ENCODE data around the gene RNF220.

RNF220 gene

GRCh38 chr1:44606701-44607281, 201.7 kb downstream of the RNF220 start:
- no peak for DNase-seq (ENCODE audit: low spot score)
- no peak overlapping the region for H3K27ac ChIP-seq
- no peak for TF ChIP-seq CTCF (IDR thresholded peaks at IDR 0.05)
- H3K4me3 ChIP-seq, result no peak overlapping the region

- no peak for TF ChIP-seq CTCF (IDR thresholded peaks at IDR 0.05)
- no peak overlapping the region for H3K27ac ChIP-seq
- no peak overlapping the region for H3K4me3 ChIP-seq
- no peak for DNase-seq (ENCODE audit: low spot score)
These were observed 203.1 kb downstream of the RNF220 start for GRCh38 chr1:44608141-44608540.

- TF ChIP-seq CTCF (IDR thresholded peaks at IDR 0.05), result no peak
- H3K27ac ChIP-seq, result no peak overlapping the region
- no peak for DNase-seq (ENCODE audit: low spot score)
- H3K4me3 ChIP-seq, result no peak overlapping the region
These were observed 204.3 kb downstream of the RNF220 start for GRCh38 chr1:44609412-44609767.

- H3K4me3 ChIP-seq, result no peak overlapping the region
- no peak for DNase-seq (ENCODE audit: low spot score)
- no peak for TF ChIP-seq CTCF (IDR thresholded peaks at IDR 0.05)
- no peak overlapping the region for H3K27ac ChIP-seq
These were observed 204.9 kb downstream of the RNF220 start for GRCh38 chr1:44609768-44610526.

GRCh38 chr1:44610527-44611148, 205.6 kb downstream of the RNF220 start:
- no peak for DNase-seq (ENCODE audit: low spot score)
- TF ChIP-seq CTCF (IDR thresholded peaks at IDR 0.05), result no peak
- no peak overlapping the region for H3K4me3 ChIP-seq
- no peak overlapping the region for H3K27ac ChIP-seq

- Histone ChIP-seq H3K4me3 (no peak overlapping the region), H3K27ac (no peak overlapping the region)
- TF ChIP-seq CTCF (IDR thresholded peaks at IDR 0.05), result no peak
- DNase-seq (ENCODE audit: low spot score), result no peak
These were observed 206.4 kb downstream of the RNF220 start for GRCh38 chr1:44611419-44611818.

- TF ChIP-seq CTCF (IDR thresholded peaks at IDR 0.05), result no peak
- H3K27ac ChIP-seq, result no peak overlapping the region
- no peak overlapping the region for H3K4me3 ChIP-seq
- DNase-seq (ENCODE audit: low spot score), result no peak
These were observed 206.8 kb downstream of the RNF220 start for GRCh38 chr1:44611866-44612265.

Measured in coronary artery (tissue), 2 donors.